SKM-1 treated with dmso at 0.1 percent for 144 hours (cell line): ENCODE measurements around the gene MAGI1.

ENCODE experiments used
- DNase-seq: peaks from one replicate; lab custom pipeline; 2025; ENCODE audit not compliant: unreplicated experiment; lab: John Stamatoyannopoulos, UW

MAGI1 gene

GRCh38 chr3:66015841-66016240, 22.9 kb downstream of the MAGI1 start:
- DNase-seq = no peak

- DNase-seq = no peak
Observed at GRCh38 chr3:66014651-66015050, 24.1 kb downstream of the MAGI1 start.

- DNase-seq = no peak
Observed at GRCh38 chr3:66014056-66014455, 24.7 kb downstream of the MAGI1 start.

GRCh38 chr3:66012711-66013110, 26.0 kb downstream of the MAGI1 start:
- no peak for DNase-seq

- no peak for DNase-seq
Observed at GRCh38 chr3:66010739-66011655, 27.7 kb downstream of the MAGI1 start.

GRCh38 chr3:66010348-66010738, 28.4 kb downstream of the MAGI1 start:
- DNase-seq = no peak

- DNase-seq = no peak
Observed at GRCh38 chr3:66004244-66004643, 34.5 kb downstream of the MAGI1 start.

GRCh38 chr3:66001626-66002025, 37.1 kb downstream of the MAGI1 start:
- DNase-seq = no peak

- no peak for DNase-seq
Observed at GRCh38 chr3:66000506-66000905, 38.2 kb downstream of the MAGI1 start.

GRCh38 chr3:65999606-66000005, 39.1 kb downstream of the MAGI1 start:
- DNase-seq = no peak

- DNase-seq = no peak
Observed at GRCh38 chr3:65996589-65996988, 42.1 kb downstream of the MAGI1 start.

GRCh38 chr3:65995515-65995914, 43.2 kb downstream of the MAGI1 start:
- DNase-seq = no peak

GRCh38 chr3:65995030-65995429, 43.7 kb downstream of the MAGI1 start:
- DNase-seq = no peak

- no peak for DNase-seq
Observed at GRCh38 chr3:65993134-65993900, 45.4 kb downstream of the MAGI1 start.

GRCh38 chr3:65992106-65992505, 46.6 kb downstream of the MAGI1 start:
- DNase-seq = no peak

GRCh38 chr3:65988411-65989180, 50.1 kb downstream of the MAGI1 start:
- DNase-seq = no peak

GRCh38 chr3:65986285-65986684, 52.4 kb downstream of the MAGI1 start:
- no peak for DNase-seq

GRCh38 chr3:65984975-65985374, 53.7 kb downstream of the MAGI1 start:
- no peak for DNase-seq

GRCh38 chr3:65983100-65983499, 55.6 kb downstream of the MAGI1 start:
- DNase-seq = no peak

- DNase-seq = no peak
Observed at GRCh38 chr3:65979731-65980130, 59.0 kb downstream of the MAGI1 start.

- no peak for DNase-seq
Observed at GRCh38 chr3:65979162-65979561, 59.6 kb downstream of the MAGI1 start.
